ENCODE results near the gene URI1. TPM values are rescaled to one million over a fixed set of nuclear protein-coding genes. Genes with fewer than 3 reads are reported as not detected.

Gene URI1
- total RNA-seq, 1 experiment from 2014 or later: 31.0 TPM

GRCh38 chr19:29999490-29999889 is 57.5 kb downstream of the URI1 start:
- Histone ChIP-seq H3K36me3 (ENCODE audit: low read depth, low read length) (peaks cover 4% of the 10 kb centered on the region; the same call in 1 of the 2 replicates), H3K9me2 (replicated peaks; ENCODE audit: low read length) (no peaks in the 10 kb centered on the region), H3K4me2 (ENCODE audit: low read length) (no peak overlapping the region), H3K27ac (ENCODE audit: low read length) (no peak overlapping the region), H2AFZ (ENCODE audit: low read length) (no peak overlapping the region), H3K9me3 (ENCODE audit: low read length) (no peaks in the 10 kb centered on the region), H3K79me2 (ENCODE audit: low read length) (peaks cover 74% of the 10 kb centered on the region), H3F3A (ENCODE audit: low read length, unreplicated experiment) (no peaks in the 10 kb centered on the region), H3K9ac (ENCODE audit: low read length) (no peak overlapping the region), H4K20me1 (ENCODE audit: low read length) (no peaks in the 10 kb centered on the region), H3K4me3 (ENCODE audit: low read length) (no peak overlapping the region), H3K27me3 (ENCODE audit: low read length) (no peaks in the 10 kb centered on the region), H3K4me1 (ENCODE audit: insufficient read depth, low read length) (peaks cover 7% of the 10 kb centered on the region)
- no peak for TF ChIP-seq EZH2phosphoT487 (IDR thresholded peaks at IDR 0.05; ENCODE audit: borderline replicate concordance, low read length)
- TF ChIP-seq CTCF (conservative IDR thresholded peaks at IDR 0.05; ENCODE audit: low read depth, low read length): no peak
- no peak for TF ChIP-seq EZH2 (IDR thresholded peaks at IDR 0.05; ENCODE audit: low read length, unreplicated experiment)
- no peak for ATAC-seq
- ChIA-PET POLR2A (ENCODE audit: unreplicated experiment) (no interaction called here), CTCF (no interaction called here)
- no TSS peak for BruUV-seq (replicated peaks)
- no peak for DNase-seq
- intact Hi-C loops (cut with micrococcal nuclease): no loop called here

- Histone ChIP-seq H3K79me2 (ENCODE audit: low read length) (peaks cover 71% of the 10 kb centered on the region), H3K27me3 (ENCODE audit: low read length) (no peaks in the 10 kb centered on the region), H3K9me2 (replicated peaks; ENCODE audit: low read length) (no peaks in the 10 kb centered on the region), H2AFZ (ENCODE audit: low read length) (no peak overlapping the region), H4K20me1 (ENCODE audit: low read length) (no peaks in the 10 kb centered on the region), H3K4me3 (ENCODE audit: low read length) (no peak overlapping the region), H3K36me3 (ENCODE audit: low read depth, low read length) (peaks cover 2% of the 10 kb centered on the region; the same call in 1 of the 2 replicates), H3F3A (ENCODE audit: low read length, unreplicated experiment) (no peaks in the 10 kb centered on the region), H3K4me1 (ENCODE audit: insufficient read depth, low read length) (peaks cover 7% of the 10 kb centered on the region), H3K4me2 (ENCODE audit: low read length) (no peak overlapping the region), H3K27ac (ENCODE audit: low read length) (no peak overlapping the region), H3K9me3 (ENCODE audit: low read length) (no peaks in the 10 kb centered on the region), H3K9ac (ENCODE audit: low read length) (no peak overlapping the region)
- no TSS peak for BruUV-seq (replicated peaks)
- POLR2A ChIA-PET (ENCODE audit: unreplicated experiment): no interaction called here
- no peak for TF ChIP-seq EZH2phosphoT487 (IDR thresholded peaks at IDR 0.05; ENCODE audit: borderline replicate concordance, low read length)
- ATAC-seq (no peak), DNase-seq (no peak)
- intact Hi-C loops (cut with micrococcal nuclease): no loop called here
- CTCF ChIA-PET: no interaction called here
Observed at GRCh38 chr19:30000862-30001261, 58.8 kb downstream of the URI1 start.

GRCh38 chr19:30001301-30001700 is 59.3 kb downstream of the URI1 start:
- intact Hi-C loops (cut with micrococcal nuclease): no loop called here
- H3K4me3 ChIP-seq (ENCODE audit: low read length): no peak overlapping the region
- H3K36me3 ChIP-seq (ENCODE audit: low read depth, low read length): peaks cover 4% of the 10 kb centered on the region; the same call in 1 of the 2 replicates
- BruUV-seq (replicated peaks): no TSS peak
- DNase-seq: no peak
- TF ChIP-seq CTCF (conservative IDR thresholded peaks at IDR 0.05; ENCODE audit: low read depth, low read length) (no peak), EZH2 (IDR thresholded peaks at IDR 0.05; ENCODE audit: low read length, unreplicated experiment) (no peak), EZH2phosphoT487 (IDR thresholded peaks at IDR 0.05; ENCODE audit: borderline replicate concordance, low read length) (no peak)
- ChIA-PET POLR2A (ENCODE audit: unreplicated experiment) (no interaction called here), CTCF (no interaction called here)
- H4K20me1 ChIP-seq (ENCODE audit: low read length): no peaks in the 10 kb centered on the region
- peaks cover 66% of the 10 kb centered on the region for H3K79me2 ChIP-seq (ENCODE audit: low read length)
- no peak overlapping the region for H3K27ac ChIP-seq (ENCODE audit: low read length)
- no peaks in the 10 kb centered on the region for H3K9me3 ChIP-seq (ENCODE audit: low read length)
- H3K4me2 ChIP-seq (ENCODE audit: low read length): no peak overlapping the region
- H3K9me2 ChIP-seq (replicated peaks; ENCODE audit: low read length): no peaks in the 10 kb centered on the region
- H3K4me1 ChIP-seq (ENCODE audit: insufficient read depth, low read length): peaks cover 7% of the 10 kb centered on the region
- ATAC-seq: no peak
- H3K27me3 ChIP-seq (ENCODE audit: low read length): no peaks in the 10 kb centered on the region
- H2AFZ ChIP-seq (ENCODE audit: low read length): no peak overlapping the region
- H3F3A ChIP-seq (ENCODE audit: low read length, unreplicated experiment): no peaks in the 10 kb centered on the region
- H3K9ac ChIP-seq (ENCODE audit: low read length): no peak overlapping the region
